Regular cardiac myocyte (primary cell): ENCODE measurements around the gene SNED1. TPM values are rescaled to one million over a fixed set of nuclear protein-coding genes. Genes with fewer than 3 reads are reported as not detected.

ENCODE experiments used
- total RNA-seq: library from RNA; depleted of rRNA; stranded (reverse); fragments of >200 nt; gene quantifications from 2 replicates; pipeline ENCODE4 v1.2.3, GENCODE V29; 2014

Gene SNED1
- total RNA-seq: 4.6 and 10.7 TPM in 2 replicates

DNA sequence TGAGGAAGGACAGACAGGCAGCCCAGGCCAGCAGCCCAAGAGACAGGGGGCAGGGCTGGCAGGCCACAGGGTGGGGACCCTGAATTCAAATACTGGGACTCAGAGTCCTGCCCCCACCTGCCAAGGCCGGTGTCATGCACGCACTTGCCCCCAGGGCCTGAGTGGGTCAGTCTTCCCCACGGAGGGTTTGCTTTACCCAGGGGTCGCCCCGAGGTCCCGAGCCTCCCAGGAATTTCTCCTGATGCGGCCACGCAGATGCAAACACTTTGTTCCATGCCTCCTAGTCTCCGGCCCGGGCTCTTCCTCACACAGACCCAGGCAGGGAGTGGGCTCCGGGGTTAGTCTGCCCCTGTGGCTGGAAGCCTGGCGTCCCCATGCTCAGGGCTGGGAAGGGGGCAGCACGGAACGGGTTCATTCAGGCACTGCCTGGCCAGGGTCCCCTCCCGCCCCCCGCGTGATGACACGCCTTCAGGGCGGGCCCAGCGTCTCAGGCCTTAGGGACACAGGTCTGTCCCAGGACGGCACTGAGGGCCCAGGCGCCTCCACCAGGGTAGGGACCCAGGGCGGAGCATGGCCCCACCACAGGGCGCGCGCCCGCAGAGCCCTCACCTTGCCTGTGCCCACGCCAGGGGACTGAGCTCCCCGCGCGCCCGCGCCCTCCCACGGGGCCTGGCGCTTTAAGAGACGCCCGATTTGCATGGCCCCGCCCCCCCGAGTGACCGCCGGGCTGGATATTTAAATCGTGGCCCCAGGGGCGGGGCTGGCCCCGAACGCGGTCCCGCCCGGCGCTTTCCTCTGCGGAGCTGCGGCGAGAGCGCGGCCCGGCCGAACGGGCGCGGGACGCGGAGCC lies at the start of gene SNED1:
Gene SNED1, plus strand, starts transcription at position 763 of the 850 bp plus-strand sequence. CDS start 220 bp downstream, outside the sequence.

DNA sequence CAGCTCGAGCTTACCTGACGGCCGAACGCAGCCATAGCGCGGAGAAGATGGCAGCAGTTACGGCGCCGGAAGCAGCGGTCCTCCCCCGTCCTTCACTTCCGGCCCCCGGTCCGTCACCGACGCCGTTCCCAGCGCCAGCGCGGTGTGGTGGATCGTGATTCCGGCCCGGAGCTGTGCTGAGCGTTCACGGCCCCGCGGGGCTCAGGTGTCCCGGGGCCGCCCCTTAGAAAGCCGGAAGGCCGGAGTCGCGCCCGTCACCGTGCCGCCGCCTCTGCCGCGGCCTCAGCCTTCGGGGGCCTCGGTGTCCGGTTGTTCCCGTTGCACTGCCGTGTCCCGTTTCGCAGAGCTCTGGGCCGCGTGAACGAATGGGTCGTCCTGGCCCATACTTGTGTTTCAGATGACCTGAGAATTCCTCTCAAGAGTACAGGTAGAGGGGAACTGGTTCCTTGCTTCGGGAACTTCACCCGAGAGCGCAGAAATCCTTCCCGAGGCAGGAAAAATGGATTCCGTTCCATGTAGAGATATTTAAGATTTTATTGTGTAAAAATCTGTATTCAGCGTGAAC lies 103.9 kb downstream of the SNED1 start, which contains the start of gene MTERF4:
Gene MTERF4, minus strand, starts transcription at position 49 of the 565 bp plus-strand sequence. Its CDS starts 14 bp downstream, at position 35.

Other genes starting within 250 kb of the SNED1 start
- under 0.01 TPM in 1 of 2 replicates, not detected in the other for gene KIF1A, start 178.4 kb upstream of the SNED1 start, total RNA-seq
- not detected in 2 replicates for gene AGXT, start 129.8 kb upstream of the SNED1 start, total RNA-seq
- gene MAB21L4, start 102.5 kb upstream of the SNED1 start, total RNA-seq: not detected in 2 replicates
- gene CROCC2, start 92.3 kb upstream of the SNED1 start, total RNA-seq: not detected in 2 replicates
- 22.6 and 25.7 TPM in 2 replicates for gene MTERF4, start 103.7 kb downstream of the SNED1 start, total RNA-seq
- 2.3 and 7.7 TPM in 2 replicates for gene PASK, start 150.9 kb downstream of the SNED1 start, total RNA-seq
- gene PPP1R7, start 151.8 kb downstream of the SNED1 start, total RNA-seq: 53.3 and 126 TPM in 2 replicates
- 0.38 and 0.85 TPM in 2 replicates for gene ANO7, start 190.1 kb downstream of the SNED1 start, total RNA-seq